Measurements from ENCODE around the gene GNPTG.

GNPTG gene

DNA sequence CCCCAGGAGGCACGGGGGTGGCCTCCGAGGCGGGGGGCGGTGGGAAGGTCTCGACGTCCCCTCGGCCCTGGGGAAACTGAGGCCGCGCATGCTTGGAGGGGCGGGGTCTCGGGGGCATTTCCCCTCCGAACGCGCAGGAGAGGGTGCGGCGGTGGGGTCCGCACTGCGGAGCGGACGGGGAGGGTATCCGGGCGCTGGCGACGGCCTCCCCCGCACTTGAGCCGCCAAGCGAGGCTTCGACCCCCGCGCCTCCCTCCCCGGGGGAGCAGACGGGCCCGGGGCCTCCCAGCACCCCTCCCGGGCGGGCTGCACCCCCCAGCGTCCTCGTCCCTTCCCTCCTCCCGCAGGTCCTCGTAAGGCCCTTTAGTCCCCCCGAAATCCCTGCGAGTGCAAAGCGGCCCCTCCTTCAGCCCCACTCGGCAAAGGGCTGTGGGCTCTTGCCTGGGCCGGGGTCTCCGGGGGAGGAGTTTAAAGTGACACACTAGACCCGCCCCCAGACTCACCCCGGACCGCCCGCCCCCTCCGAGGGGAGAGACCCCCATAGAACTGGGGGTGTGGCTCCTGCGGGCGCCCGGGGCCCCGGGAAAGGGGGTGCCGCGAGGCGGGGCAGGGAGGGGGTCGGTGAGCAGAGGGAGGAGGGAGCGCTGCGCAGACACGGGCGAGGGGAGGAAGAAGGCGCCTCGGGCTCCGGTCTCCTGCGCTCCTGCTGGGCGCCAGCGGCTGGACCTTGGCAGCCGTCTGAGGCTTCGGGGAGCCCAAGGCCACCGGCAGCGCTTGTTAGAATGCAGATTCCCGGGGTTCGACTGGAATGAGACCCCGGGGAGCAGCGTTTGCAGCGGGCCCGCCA, 17.7 kb upstream of the GNPTG start:
- DNase-seq (ENCODE audit: low spot score): no peak

DNA sequence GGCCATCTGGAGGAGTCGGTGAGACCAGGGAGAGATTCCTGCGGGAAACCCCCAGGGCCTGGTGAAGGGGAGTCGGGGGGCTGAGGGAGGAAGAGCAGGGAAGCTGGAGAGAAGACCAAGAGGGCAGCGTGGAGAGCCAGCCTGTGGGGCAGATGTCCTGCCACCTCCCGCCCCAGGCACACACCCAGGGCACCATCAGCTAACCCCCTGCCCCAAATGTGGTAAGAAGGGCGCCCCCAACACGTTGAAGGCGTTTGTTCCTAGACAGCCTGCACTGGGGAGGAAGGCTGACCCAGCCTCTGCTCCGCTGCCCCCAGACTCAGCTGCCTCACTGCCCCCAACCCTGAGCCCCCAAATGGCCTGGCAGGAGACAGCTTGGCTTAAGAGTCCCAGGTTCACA, 17.0 kb upstream of the GNPTG start:
- no peak for DNase-seq (ENCODE audit: low spot score)

DNA sequence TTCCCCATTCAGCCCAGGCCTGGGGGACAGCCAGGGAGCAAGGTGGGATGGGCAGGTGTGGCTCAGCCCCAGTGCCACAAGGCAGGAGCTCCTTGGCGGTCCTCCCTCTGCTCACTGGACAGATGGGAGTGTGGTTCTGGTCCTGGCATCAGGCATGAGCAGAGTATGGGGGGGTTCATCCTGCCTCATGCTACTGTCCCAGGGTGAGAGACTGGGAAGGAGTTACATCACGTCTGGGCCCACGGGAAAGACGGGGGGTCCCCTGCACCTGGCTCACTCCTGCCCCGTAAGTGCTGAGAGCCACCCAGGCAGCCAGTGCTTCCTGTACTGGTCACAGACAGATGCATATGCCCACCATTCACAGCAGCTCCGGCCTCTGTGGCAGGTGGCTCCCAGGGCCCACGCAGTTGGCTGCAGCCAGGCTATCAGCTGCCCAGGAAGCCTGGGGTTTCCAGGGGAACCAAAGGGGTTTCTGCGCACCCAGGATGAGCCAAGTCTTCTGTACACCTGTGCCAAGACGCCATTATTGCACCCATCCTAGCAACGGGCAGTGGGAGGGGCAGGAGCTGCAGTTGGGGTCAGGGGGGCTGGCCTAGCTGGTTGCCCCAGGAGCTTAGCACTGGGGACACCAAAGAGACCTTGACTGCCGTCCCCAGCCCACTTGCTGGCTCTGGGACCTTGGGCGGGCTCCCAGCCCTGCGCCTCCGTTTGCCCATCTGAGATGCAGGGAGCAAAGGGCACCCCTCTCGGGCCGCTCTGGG, 16.3 kb upstream of the GNPTG start:
- no peak for DNase-seq (ENCODE audit: low spot score)

DNA sequence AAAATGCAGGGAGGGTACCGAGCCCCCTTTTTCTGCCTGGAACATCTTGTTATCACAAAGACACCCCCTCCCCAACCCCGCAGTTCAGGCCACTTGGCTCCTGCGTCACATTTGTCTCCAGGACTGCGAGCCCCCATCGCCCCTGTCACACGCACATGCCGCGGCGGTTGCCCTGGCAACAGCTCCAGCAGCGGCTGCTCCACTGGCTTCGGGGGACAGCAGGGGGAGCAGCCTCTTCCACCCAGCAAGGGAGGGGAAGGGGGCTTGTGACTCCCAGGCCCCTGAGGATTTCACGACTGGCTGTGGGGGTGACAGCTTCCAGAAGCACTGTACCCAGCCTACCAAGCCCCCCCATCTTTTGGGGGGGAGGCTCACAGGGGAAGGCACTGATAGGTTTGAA, 15.7 kb upstream of the GNPTG start:
- no peak for DNase-seq (ENCODE audit: low spot score)

GRCh38 chr16:1336619-1337018, 15.1 kb upstream of the GNPTG start:
- DNase-seq (ENCODE audit: low spot score): no peak

- no peak for DNase-seq (ENCODE audit: low spot score)
Measured at GRCh38 chr16:1337486-1337885, 14.2 kb upstream of the GNPTG start.

DNA sequence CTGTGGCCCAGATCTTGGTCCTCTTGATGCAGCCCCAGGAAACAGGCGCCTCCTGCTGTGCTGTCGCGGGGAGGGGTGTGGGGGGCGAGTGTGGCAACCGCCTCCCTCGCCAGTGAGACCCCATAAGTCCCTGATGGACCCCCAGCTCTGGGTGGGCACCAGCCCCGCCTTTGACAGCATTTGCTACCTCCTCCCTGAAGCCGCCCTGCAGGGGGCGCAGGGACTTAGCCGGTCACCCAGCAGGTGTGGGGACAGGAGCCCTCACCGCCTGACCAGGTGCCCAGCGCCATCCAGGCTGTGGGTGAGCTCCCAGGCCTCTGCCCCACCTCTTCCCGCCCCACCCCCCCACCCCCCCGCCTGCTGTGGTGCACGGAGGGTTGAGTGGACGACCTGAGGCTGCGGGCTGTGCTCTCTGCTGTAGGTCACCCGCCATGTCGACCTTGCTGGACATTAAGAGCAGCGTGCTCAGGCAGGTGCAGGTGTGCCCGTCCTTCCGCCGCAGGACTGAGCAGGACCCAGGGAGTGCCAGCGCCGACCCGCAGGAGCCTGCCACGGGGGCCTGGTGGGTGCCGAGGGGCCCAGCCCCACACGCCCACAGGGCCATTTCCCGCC, 13.5 kb upstream of the GNPTG start:
- no peak for DNase-seq (ENCODE audit: low spot score)

DNA sequence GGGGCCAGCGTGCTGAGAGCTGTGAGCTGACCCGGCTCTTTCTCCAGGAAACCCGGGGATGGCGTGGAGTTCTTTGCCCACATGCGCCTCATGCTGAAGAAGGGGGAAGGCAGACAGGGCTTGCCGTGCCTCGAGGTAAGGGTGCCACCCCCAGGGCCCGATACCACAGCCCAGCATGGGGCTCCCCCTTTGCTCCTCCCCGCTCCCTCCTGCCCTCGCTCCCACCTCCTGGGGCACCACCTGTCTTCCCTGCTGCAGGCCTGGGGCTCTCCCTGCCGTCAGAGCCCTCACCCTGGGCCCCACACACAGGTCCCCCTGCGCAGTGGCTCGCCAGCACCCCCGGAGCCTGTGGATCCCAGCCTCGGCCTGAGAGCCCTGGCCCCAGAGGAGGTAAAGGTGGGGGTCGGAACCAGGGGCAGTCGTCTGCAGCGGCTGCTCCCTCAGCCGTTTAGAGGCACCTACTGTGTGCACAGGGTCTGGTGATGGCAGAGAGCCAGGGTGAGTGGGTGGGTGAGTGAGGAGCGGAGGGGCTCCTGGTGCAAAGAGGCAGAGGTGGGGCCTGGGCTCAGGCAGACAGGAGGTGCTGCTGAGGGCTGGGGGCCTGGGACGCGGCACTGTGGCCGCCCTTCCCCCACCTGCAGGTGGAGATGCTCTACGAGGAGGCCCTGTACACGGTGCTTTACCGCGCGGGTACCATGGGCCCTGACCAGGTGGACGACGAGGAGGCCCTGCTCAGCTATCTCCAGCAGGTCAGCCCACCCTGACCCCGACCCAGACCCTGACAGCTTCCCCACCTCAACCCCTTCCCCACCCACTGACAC, 12.7 kb upstream of the GNPTG start:
- no peak for DNase-seq (ENCODE audit: low spot score)

- DNase-seq (ENCODE audit: low spot score): no peak
Measured at GRCh38 chr16:1340730-1341494, 10.8 kb upstream of the GNPTG start.

DNA sequence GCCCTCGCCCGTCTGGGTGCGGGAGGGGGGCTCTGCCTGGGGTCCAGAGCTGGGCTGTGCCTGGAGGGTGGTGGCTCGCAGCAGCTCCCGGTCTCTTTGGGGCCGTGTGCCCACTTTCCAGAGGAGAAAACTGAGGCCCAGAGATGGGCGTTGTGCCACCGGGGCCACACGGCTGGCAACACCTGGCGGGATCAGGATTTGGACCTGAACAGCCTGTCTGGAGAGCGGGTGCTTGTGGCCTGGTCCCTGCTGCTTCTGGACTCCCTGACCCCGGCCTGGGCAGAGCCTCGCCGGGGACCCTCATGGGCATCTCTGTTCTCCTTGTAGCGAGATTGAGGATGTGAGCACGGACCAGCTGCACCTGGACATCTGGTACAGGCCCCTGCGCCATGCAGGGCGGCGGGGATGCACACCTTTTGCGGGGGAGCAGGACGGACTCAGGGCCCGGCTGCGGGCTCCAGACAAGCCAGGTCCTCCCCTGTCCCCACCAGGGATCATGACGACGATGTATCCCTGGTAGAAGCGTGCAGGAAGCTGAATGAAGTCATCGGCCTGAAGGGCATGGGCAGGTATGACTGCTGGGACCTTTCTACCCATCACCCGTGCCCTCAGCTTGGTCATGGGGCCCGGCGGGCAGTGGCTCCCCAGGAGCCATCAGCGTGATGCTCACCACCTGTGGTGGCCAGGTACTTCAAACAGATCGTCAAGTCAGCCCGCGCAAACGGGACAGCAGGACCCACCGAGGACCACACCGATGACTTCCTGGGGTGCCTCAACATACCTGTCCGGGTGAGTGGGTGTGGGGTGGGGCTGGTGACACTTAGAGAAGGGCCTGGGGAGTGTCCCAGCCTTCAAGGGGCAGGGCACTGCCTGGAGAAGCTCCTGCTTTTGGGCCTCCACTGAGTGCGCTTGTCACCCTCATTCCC, 10.0 kb upstream of the GNPTG start:
- no peak for DNase-seq (ENCODE audit: low spot score)

- no peak for DNase-seq (ENCODE audit: low spot score)
Measured at GRCh38 chr16:1342526-1343427, 9.0 kb upstream of the GNPTG start.

GRCh38 chr16:1343428-1344242, 8.1 kb upstream of the GNPTG start:
- no peak for DNase-seq (ENCODE audit: low spot score)

- DNase-seq (ENCODE audit: low spot score): no peak
Measured at GRCh38 chr16:1344499-1344898, 7.2 kb upstream of the GNPTG start.

DNA sequence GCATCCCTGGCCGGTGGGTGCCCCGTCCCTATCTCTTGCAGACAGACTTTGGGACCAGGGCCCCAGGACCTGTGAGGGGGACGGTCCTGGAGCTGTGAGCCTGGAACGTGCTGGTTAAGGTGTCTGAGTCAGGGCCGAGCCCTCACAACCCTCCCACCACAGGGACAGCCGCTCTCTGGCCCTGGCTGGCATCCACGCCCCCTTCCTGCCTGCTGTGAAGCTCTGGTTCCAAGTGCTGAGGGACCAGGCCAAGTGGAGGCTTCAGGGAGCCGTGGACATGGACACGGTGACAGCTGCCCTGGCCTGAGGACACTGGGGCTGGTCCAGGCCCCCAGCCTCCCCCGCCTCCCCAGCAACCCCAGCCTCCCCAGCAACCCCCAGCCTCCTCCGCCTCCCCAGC, 6.6 kb upstream of the GNPTG start:
- no peak for DNase-seq (ENCODE audit: low spot score)

GRCh38 chr16:1345651-1346421, 5.9 kb upstream of the GNPTG start:
- no peak for DNase-seq (ENCODE audit: low spot score)

DNA sequence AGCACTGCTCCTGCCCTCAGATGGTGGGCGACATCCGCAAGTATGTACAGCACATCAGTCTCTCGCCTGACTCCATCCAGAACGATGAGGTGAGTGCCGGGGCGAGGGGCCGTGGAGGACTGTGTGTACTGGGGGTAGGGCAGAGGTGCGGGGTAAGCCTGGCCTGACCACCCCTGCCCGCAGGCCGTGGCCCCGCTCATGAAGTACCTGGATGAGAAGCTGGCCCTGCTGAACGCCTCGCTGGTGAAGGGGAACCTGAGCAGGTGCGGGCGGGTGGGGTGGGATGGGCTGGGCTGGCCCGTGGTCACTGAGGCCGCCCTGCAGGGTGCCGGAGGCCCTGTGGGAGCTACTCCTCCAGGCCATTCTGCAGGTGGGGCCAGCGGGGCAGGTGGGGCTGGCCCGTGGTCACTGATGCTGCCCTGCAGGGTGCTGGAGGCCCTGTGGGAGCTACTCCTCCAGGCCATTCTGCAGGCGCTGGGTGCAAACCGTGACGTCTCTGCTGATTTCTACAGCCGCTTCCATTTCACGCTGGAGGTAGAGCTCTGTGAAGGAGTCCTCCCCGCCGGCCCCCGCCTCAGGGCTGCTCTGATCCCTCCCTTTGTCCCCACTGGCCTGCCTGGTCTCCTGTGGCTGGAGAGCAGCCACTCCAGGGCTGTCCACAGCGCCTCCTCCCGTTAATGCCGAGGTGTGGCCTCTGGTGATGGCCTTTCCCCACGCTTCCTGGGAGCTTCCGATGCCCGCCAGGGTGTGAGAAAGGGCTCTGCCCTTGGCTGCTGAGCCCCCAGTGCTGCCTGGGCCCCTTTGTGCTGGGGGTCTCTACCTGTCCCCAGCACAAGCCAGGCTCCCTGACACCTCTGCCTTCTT, 5.1 kb upstream of the GNPTG start:
- no peak for DNase-seq (ENCODE audit: low spot score)
